ENCODE data around the gene VPS37C.

GRCh38 chr11:61162092-61162941, 1.1 kb upstream of the VPS37C start:
- TF ChIP-seq CTCF (conservative IDR thresholded peaks at IDR 0.05; ENCODE audit: low read depth, low read length) (no peak), EZH2 (IDR thresholded peaks at IDR 0.05; ENCODE audit: borderline replicate concordance, low read depth, low read length, poor library complexity, severe bottlenecking) (no peak)

Measured in A673 (cell line).